ENCODE results near the gene SSTR3.

SSTR3 gene

DNA sequence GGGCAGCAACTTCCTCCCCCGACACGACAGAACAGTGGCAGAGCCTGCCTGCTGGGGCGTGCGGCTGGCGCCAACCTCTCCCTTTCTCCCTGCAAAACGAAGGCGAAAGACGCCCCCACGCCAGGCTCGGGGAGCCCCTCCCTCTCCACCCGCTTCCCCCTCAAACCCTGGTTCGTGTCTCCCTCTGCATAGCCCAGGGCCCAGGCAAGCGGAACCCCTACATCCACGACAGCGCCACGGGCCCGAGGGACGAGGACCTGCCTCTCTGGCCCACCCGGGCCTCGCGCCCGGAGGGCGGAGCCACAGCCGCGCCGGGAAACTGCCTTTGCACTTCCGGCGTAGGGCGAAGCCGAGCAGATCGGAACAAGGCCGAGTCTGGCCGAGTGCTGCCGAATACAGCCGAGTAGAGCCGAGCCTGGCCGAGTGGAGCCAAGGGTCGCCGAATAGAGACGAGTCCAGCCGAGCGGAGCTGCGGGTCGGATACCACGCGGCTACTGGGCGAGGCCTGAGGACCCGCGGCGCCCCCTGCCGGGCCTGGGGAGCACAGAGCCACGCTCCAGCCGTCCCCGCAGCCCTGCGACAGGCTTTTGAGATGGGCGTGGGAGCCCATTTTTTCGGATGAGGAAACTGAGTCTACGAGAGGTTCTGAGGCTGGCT, 13.0 kb downstream of the SSTR3 start:
- peak; percentile 82 for TF ChIP-seq CTCF (IDR thresholded peaks at IDR 0.05; ENCODE audit: low read depth, low read length, missing control alignments)
- in situ Hi-C loops (cut with HindIII; ENCODE audit: low sequenced_read_pairs), result no loop called here
- peak overlapping the region; percentile 63 for H3K4me3 ChIP-seq (ENCODE audit: low read depth, low read length)
- DNase-seq (ENCODE audit: low read depth), result peak; percentile 96

DNA sequence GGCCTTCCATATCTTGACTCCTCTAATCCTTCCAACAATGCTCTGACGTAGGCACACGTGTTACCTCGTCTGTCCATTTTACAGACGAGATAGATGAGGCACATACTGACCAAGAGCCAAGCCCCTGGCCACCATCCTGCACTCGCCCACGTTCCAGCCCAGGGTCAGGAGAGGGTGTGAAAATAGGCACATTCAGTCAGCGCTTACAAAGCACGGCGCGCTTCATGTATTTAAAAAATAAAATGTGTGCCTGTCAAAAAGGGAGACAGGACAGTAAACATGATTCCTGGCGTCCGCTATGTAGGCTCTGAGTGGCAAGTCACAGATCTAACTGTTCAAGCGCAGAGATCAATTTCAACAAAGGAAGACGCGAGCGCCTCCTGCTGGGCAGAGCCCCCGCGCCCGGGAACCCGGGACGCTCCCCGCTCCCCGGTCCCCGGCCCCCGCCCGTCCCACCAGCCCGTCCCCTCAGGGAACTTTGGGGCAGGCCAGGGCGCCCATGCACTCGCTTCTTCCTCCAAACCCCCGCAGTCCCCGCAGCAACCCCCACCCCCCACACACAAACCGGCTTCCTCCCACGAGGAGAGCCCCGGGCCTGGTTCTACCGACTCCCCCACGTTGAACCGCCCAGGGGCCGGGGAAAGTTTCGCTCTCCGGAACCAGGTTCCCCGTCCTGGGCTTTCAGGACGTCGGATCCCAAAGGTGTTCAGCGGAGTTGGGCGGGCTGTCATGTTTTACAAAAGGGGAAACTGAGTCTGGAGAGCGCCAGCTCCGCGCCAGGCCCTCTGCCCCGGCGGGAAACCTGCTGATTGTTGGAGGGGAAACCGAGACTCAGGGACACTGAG, 13.8 kb downstream of the SSTR3 start:
- H3K4me3 ChIP-seq (ENCODE audit: low read depth, low read length), result peak overlapping the region; percentile 63
- in situ Hi-C loops (cut with HindIII; ENCODE audit: low sequenced_read_pairs), result no loop called here
- no peak for DNase-seq (ENCODE audit: low read depth)

DNA sequence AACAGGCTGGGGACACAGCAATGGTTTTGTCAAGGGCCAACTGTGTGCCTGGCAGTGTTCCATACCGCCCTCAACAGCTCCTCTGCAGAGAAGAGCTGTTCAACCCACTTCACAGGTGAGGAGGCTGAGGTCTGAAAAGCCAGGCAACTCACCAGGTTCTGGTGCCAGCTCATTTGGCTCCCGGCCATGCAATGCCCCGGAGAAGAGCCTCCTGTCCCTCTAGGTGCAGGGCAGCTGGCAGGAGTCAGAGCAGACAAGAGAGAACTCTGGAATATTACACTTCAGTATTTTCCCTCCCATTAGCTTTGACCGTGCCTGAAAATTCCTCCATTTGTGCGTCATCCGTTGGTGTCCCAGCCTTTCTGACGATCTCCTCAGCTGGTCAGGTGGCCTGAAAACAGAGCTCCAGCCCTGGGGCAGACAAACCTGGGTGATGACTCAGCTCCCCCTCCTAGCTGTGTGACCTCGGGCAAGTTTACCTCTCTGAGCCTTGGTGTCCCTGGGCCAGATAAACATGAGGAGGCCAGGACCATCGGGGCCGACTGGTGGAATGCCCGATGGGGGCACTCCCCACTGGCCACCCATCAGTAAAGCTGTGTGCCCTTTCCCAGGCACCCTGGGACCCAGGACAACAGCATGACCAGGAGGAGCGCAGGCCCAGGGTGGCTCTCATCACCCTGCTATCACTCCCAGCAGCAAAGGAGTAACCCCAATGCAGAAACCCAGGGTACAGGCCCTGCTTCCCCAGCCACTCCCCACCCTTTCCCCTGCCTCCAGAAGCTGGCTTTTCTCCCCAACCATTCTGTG, 14.6 kb downstream of the SSTR3 start:
- in situ Hi-C loops (cut with HindIII; ENCODE audit: low sequenced_read_pairs), result no loop called here
- H3K4me3 ChIP-seq (ENCODE audit: low read depth, low read length), result peak overlapping the region; percentile 63
- no peak for TF ChIP-seq CTCF (IDR thresholded peaks at IDR 0.05; ENCODE audit: low read depth, low read length, missing control alignments)
- DNase-seq (ENCODE audit: low read depth), result no peak

More for the DNA sequence above, 13.8 kb downstream of the SSTR3 start:
- peak; percentile 70 for TF ChIP-seq CTCF (IDR thresholded peaks at IDR 0.05; ENCODE audit: low read depth, low read length, missing control alignments)

- in situ Hi-C loops (cut with HindIII; ENCODE audit: low sequenced_read_pairs), result no loop called here
- H3K4me3 ChIP-seq (ENCODE audit: low read depth, low read length), result no peak overlapping the region
- TF ChIP-seq CTCF (IDR thresholded peaks at IDR 0.05; ENCODE audit: low read depth, low read length, missing control alignments), result no peak
- DNase-seq (ENCODE audit: low read depth), result peak; percentile 52
Measured at GRCh38 chr22:37196539-37197450, 15.5 kb downstream of the SSTR3 start.

DNA sequence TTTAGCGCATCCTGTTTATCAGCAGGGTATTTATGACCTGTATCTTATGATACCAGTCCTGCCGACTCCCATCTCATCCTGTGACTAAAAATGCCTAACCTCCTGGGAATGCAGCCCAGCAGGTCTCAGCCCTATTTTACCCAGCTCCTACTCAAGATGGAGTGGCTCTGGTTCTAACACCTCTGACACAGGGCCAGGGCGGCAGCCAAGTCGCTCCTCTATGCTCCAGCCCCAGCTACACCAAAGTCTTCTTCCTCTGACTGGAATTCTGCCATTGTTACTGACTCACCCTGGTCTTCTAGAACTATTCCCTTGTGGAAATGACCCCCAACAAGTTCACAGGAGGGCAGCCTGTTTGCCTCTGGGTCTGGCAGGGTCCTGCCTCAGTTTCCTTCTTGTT, 16.4 kb downstream of the SSTR3 start:
- in situ Hi-C loops (cut with HindIII; ENCODE audit: low sequenced_read_pairs), result no loop called here
- H3K4me3 ChIP-seq (ENCODE audit: low read depth, low read length), result no peak overlapping the region
- DNase-seq (ENCODE audit: low read depth), result no peak
- no peak for TF ChIP-seq CTCF (IDR thresholded peaks at IDR 0.05; ENCODE audit: low read depth, low read length, missing control alignments)
